HT1080 (cell line): ENCODE measurements around the gene FBL. TPM values are rescaled to one million over a fixed set of nuclear protein-coding genes. Genes with fewer than 3 reads are reported as not detected.
"Not testable (repeated sequence)": the region's sequence is repeated elsewhere in the genome, so short reads cannot be mapped to it uniquely, and the experiment has no call there.

Source experiments
- DNase-seq: peaks from one replicate; pipeline ENCODE4 v3.0.0-alpha.2; 2015; ENCODE audit warnings: low read depth
- polyA plus RNA-seq, 2 experiments: library from polyadenylated mRNA; depleted of rRNA; stranded (reverse); fragments of >200 nt; gene quantifications; 2 replicates each; pipeline ENCODE4 v1.2.3, GENCODE V29; 2015
- total RNA-seq: library from RNA; depleted of rRNA; stranded (reverse); fragments of >200 nt; shearing (Covaris generic); gene quantifications from 2 replicates; pipeline ENCODE4 v1.2.3, GENCODE V29; 2014; rRNA removed

FBL gene
- 265 and 384 TPM in 2 replicates for total RNA-seq
- 245 and 271 TPM in 2 replicates for polyA plus RNA-seq (2015; cell fraction: cytosol; rRNA removed)
- polyA plus RNA-seq (2015; cell fraction: nucleus; rRNA removed) = 136 and 139 TPM in 2 replicates

- peak; percentile 74 for DNase-seq
Measured at GRCh38 chr19:39845933-39846677, at the start of gene FBL. TSS of gene FBL (minus strand) at chr19:39846379. CDS start at chr19:39846300, 79 bp downstream.

- not testable (repeated sequence) for DNase-seq
Measured at GRCh38 chr19:39895096-39895495, 48.9 kb upstream of the FBL start.

GRCh38 chr19:39894236-39894606, 48.0 kb upstream of the FBL start:
- not testable (repeated sequence) for DNase-seq

- not testable (repeated sequence) for DNase-seq
Measured at GRCh38 chr19:39893366-39894235, 47.4 kb upstream of the FBL start.

GRCh38 chr19:39892506-39892902, 46.3 kb upstream of the FBL start:
- not testable (repeated sequence) for DNase-seq

GRCh38 chr19:39891660-39892505, 45.7 kb upstream of the FBL start:
- DNase-seq = not testable (repeated sequence)

- no peak for DNase-seq
Measured at GRCh38 chr19:39890755-39891551, 44.8 kb upstream of the FBL start.

GRCh38 chr19:39889872-39890754, 43.9 kb upstream of the FBL start:
- DNase-seq = not testable (repeated sequence)

- not testable (repeated sequence) for DNase-seq
Measured at GRCh38 chr19:39887456-39887951, 41.3 kb upstream of the FBL start.

GRCh38 chr19:39885821-39886554, 39.8 kb upstream of the FBL start:
- not testable (repeated sequence) for DNase-seq

- not testable (repeated sequence) for DNase-seq
Measured at GRCh38 chr19:39884721-39885120, 38.5 kb upstream of the FBL start.

GRCh38 chr19:39882645-39883044, 36.5 kb upstream of the FBL start:
- DNase-seq = not testable (repeated sequence)

- DNase-seq = not testable (repeated sequence)
Measured at GRCh38 chr19:39881495-39882110, 35.4 kb upstream of the FBL start.

- DNase-seq = not testable (repeated sequence)
Measured at GRCh38 chr19:39880241-39880640, 34.1 kb upstream of the FBL start.

- not testable (repeated sequence) for DNase-seq
Measured at GRCh38 chr19:39879796-39880195, 33.6 kb upstream of the FBL start.

GRCh38 chr19:39878866-39879265, 32.7 kb upstream of the FBL start:
- not testable (repeated sequence) for DNase-seq

- DNase-seq = no peak
Measured at GRCh38 chr19:39878398-39878797, 32.2 kb upstream of the FBL start.

GRCh38 chr19:39877982-39878381, 31.8 kb upstream of the FBL start:
- DNase-seq = not testable (repeated sequence)
